ENCODE measurements around the gene SKIC8. TPM values are rescaled to one million over a fixed set of nuclear protein-coding genes. Genes with fewer than 3 reads are reported as not detected.

The SKIC8 gene
- total and polyA plus RNA-seq, 2 of the 13 experiments (the other 11 are each of a cell fraction or from before 2014, with no cell fraction given) = 69.5 to 70.6 TPM

- no peak for DNase-seq (ENCODE audit: low spot score)
- Histone ChIP-seq H3K27ac (ENCODE audit: extremely low read length, insufficient read depth, low read length) (no peak overlapping the region), H3K27me3 (ENCODE audit: control insufficient read depth in 1 of 2, insufficient read depth in 2 of 2, low read length in 2 of 2) (peaks cover 2 to 35% of the 10 kb centered on the region in 2 experiments; a peak in 4 of 5 replicates), H3K4me1 (ENCODE audit: insufficient read depth, low read length) (peaks cover 5% of the 10 kb centered on the region; the same call in 1 of the 2 replicates), H3K9ac (ENCODE audit: insufficient read depth, low read depth, low read length) (no peak overlapping the region), H3K36me3 (replicated peaks in 1 of 2; ENCODE audit: control insufficient read depth in 1 of 2, insufficient read depth in 2 of 2, low read length in 2 of 2) (no peaks in the 10 kb centered on the region), H3K4me2 (ENCODE audit: low read depth, low read length) (no peak overlapping the region), H2AFZ (ENCODE audit: low read length) (no peak overlapping the region), H3K9me3 (ENCODE audit: low read length) (no peaks in the 10 kb centered on the region), H4K20me1 (ENCODE audit: insufficient read depth, low read length) (no peaks in the 10 kb centered on the region), H3K4me3 (replicated peaks in 1 of 3; ENCODE audit: insufficient read depth in 1 of 3, low read depth in 2 of 3, low read length in 3 of 3) (no peak overlapping the region), H3K79me2 (ENCODE audit: insufficient read depth, low read length) (no peaks in the 10 kb centered on the region)
- in situ Hi-C loops (cut with HindIII; ENCODE audit: extremely low pct_ligation_motif_present, low pct_unique_long_range_greater_than_20kb) = loop anchor here (5.0 kb wide), 1 partner anchor 110 kb away; no protein-coding TSS in a partner anchor
- no peak for FAIRE-seq
- BruUV-seq (replicated peaks) = no TSS peak
- ChIA-PET POLR2A (interaction anchor here (1.0 kb wide), 1 partner anchor 125 kb away, joined by 3 read pairs; the partner anchor contains the start of gene IREB2), CTCF (ENCODE audit: low intra/inter-chr PET ratio, low total read pairs) (no interaction called here)
- TF ChIP-seq MBNL3 (CRISPR knock-in tag; conservative IDR thresholded peaks at IDR 0.05) = no peak
- no peak for TF ChIP-seq FLYWCH1 (CRISPR knock-in tag; IDR thresholded peaks at IDR 0.05)
- no peak for TF ChIP-seq NKX3-1 (CRISPR knock-in tag; IDR thresholded peaks at IDR 0.05)
- no peak for TF ChIP-seq PITX1 (CRISPR knock-in tag; IDR thresholded peaks at IDR 0.05)
- no peak for TF ChIP-seq ZNF557 (CRISPR knock-in tag; IDR thresholded peaks at IDR 0.05)
- no peak for TF ChIP-seq ZNF331 (CRISPR knock-in tag; IDR thresholded peaks at IDR 0.05)
- no peak for TF ChIP-seq ZNF296 (CRISPR knock-in tag; conservative IDR thresholded peaks at IDR 0.05)
- no peak for TF ChIP-seq HNRNPUL1 (IDR thresholded peaks at IDR 0.05; ENCODE audit: low read depth, low read length)
- no peak for TF ChIP-seq HES4 (CRISPR knock-in tag; IDR thresholded peaks at IDR 0.05; ENCODE audit: borderline replicate concordance)
- no peak for TF ChIP-seq YEATS4 (CRISPR knock-in tag; IDR thresholded peaks at IDR 0.05; ENCODE audit: borderline replicate concordance)
- no peak for TF ChIP-seq ZNF773 (CRISPR knock-in tag; IDR thresholded peaks at IDR 0.05; ENCODE audit: borderline replicate concordance)
- no peak for TF ChIP-seq ATF6 (CRISPR knock-in tag; conservative IDR thresholded peaks at IDR 0.05)
- no peak for TF ChIP-seq NR2C2 (CRISPR knock-in tag; IDR thresholded peaks at IDR 0.05; ENCODE audit: borderline replicate concordance)
- TF ChIP-seq CCDC6 (CRISPR knock-in tag; IDR thresholded peaks at IDR 0.05) = no peak
- no peak for TF ChIP-seq MXD4 (CRISPR knock-in tag; IDR thresholded peaks at IDR 0.05)
- WGBS (ENCODE audit: low lambda C conversion rate) = 35% methylated on average over 4 of the region's 4 CpGs
- no peak for ATAC-seq
- intact Hi-C loops (cut with micrococcal nuclease; ENCODE audit: unreplicated experiment) = no loop called here
Observed at GRCh38 chr15:78312536-78312935, 13.1 kb upstream of the SKIC8 start.
